Measurements from ENCODE around the gene RASGEF1B.

Gene RASGEF1B

DNA sequence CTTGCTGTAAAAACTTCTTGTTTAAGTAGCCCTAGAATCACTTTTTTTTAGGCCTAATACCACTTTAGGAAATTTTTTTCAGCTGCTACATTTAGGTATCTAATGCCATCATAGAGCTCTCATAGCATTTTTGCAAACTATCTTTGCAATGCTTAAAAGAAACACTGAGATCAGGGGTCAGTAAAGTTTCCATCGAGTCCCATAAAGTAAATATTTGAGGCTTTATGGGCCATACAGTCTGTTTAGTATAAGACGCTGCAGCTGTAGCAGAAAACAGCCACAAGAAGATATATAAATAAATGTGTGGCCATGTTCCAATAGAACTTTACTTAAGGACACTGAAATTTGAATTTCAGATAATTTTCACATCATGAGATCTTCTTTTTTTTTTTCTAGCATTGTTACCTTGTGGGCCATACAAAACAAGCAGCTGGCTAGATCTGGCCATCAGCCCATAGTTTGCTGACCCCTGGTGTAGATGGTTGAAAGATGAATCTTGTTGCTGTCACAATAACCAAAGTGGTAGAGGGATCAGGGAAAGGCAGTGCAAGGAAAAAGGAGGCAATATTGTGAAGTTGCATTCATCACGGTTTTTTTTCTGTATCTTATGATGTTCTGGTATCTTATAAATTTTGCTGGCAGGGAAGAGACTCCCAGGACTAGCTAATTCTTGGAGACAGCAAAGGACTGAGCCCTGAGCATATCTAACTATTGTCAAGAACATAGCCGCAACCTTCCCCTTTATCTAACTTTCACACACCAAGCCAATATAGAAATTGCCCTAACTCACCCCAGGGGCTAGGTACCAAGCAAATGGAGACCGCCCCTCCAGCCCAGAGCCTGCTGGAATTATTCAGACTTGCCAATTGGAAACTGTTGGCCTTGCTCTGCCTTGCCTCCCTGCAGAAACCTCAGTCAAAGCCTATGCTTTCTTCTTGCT, 46.6 kb downstream of the RASGEF1B start:
- TF ChIP-seq, protein P1, sequence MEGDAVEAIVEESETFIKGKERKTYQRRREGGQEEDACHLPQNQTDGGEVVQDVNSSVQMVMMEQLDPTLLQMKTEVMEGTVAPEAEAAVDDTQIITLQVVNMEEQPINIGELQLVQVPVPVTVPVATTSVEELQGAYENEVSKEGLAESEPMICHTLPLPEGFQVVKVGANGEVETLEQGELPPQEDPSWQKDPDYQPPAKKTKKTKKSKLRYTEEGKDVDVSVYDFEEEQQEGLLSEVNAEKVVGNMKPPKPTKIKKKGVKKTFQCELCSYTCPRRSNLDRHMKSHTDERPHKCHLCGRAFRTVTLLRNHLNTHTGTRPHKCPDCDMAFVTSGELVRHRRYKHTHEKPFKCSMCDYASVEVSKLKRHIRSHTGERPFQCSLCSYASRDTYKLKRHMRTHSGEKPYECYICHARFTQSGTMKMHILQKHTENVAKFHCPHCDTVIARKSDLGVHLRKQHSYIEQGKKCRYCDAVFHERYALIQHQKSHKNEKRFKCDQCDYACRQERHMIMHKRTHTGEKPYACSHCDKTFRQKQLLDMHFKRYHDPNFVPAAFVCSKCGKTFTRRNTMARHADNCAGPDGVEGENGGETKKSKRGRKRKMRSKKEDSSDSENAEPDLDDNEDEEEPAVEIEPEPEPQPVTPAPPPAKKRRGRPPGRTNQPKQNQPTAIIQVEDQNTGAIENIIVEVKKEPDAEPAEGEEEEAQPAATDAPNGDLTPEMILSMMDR (IDR thresholded peaks at IDR 0.05) = no peak
- H3K4me3 Mint-ChIP-seq = no peak overlapping the region
- peaks cover 3% of the 10 kb centered on the region for H3K27me3 Mint-ChIP-seq (ENCODE audit: low read depth, poor library complexity)
- peaks cover 10% of the 10 kb centered on the region for H3K9me3 Mint-ChIP-seq
- peak overlapping the region; percentile 3 for H3K27ac Mint-ChIP-seq
- H3K36me3 Mint-ChIP-seq (ENCODE audit: low read depth) = peaks cover 14% of the 10 kb centered on the region
- peaks cover 58% of the 10 kb centered on the region for H3K4me1 Mint-ChIP-seq
- DNase-seq = no peak

GRCh38 chr4:81424336-81424735, 47.4 kb downstream of the RASGEF1B start:
- DNase-seq = no peak
- no peak overlapping the region for H3K4me3 Mint-ChIP-seq
- peaks cover 3% of the 10 kb centered on the region for H3K27me3 Mint-ChIP-seq (ENCODE audit: low read depth, poor library complexity)
- peaks cover 58% of the 10 kb centered on the region for H3K4me1 Mint-ChIP-seq
- TF ChIP-seq, protein P1 (IDR thresholded peaks at IDR 0.05) = no peak
- H3K36me3 Mint-ChIP-seq (ENCODE audit: low read depth) = peaks cover 8% of the 10 kb centered on the region
- H3K27ac Mint-ChIP-seq = peak overlapping the region; percentile 18
- H3K9me3 Mint-ChIP-seq = peaks cover 6% of the 10 kb centered on the region

GRCh38 chr4:81422595-81422994, 49.1 kb downstream of the RASGEF1B start:
- Mint-ChIP-seq H3K4me1 (peaks cover 60% of the 10 kb centered on the region), H3K27me3 (ENCODE audit: low read depth, poor library complexity) (peaks cover 3% of the 10 kb centered on the region), H3K9me3 (no peaks in the 10 kb centered on the region), H3K36me3 (ENCODE audit: low read depth) (no peaks in the 10 kb centered on the region), H3K27ac (no peak overlapping the region), H3K4me3 (no peak overlapping the region)
- TF ChIP-seq, protein P1 (IDR thresholded peaks at IDR 0.05) = no peak
- DNase-seq = no peak

DNA sequence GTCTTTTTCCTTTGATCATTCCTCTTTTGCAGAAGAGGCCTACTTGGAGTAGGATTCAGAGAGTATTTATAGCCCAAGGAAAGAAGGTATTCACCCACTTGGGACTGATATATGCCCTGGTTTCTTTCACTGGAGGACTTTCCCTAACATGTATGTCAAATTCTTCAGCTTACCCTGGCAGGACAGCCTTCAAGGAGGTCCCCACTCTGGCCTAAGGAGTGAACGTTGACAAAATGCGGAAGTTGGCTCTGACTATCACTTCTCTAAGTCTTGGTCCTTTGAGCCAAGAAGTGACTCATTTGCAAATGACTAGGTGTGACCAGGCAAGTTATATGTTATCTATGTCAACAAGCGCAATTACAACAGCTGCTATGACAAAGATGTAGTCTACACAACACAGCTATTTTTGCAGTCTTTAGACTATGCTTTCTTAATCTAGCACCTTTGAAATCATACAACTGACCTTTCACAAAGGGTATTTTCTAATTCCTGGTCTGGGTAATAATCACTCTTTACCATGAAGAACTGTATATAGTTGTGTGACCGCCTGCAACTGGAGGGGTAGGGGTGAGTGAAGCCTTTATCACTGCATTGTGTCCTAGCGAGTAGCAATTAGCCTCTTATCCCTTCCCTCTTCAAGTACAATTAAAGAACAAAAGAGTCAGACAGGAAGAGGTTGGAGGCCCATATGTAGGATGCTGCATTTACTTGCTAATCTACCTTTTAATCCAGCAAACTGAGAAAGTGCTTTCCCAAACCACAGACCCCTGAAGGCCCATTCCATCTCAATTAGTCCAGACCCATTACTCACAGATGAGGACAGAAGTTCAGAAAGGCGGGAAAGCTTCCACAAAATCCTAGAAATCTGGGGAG, 50.1 kb downstream of the RASGEF1B start:
- H3K4me1 Mint-ChIP-seq = peaks cover 55% of the 10 kb centered on the region
- DNase-seq = no peak
- peak overlapping the region; percentile 16 for H3K27ac Mint-ChIP-seq
- H3K27me3 Mint-ChIP-seq (ENCODE audit: low read depth, poor library complexity) = peaks cover 3% of the 10 kb centered on the region
- no peaks in the 10 kb centered on the region for H3K9me3 Mint-ChIP-seq
- TF ChIP-seq, protein P1 (IDR thresholded peaks at IDR 0.05) = no peak
- H3K4me3 Mint-ChIP-seq = no peak overlapping the region
- no peaks in the 10 kb centered on the region for H3K36me3 Mint-ChIP-seq (ENCODE audit: low read depth)

- Mint-ChIP-seq H3K9me3 (peaks cover 15% of the 10 kb centered on the region), H3K27ac (no peak overlapping the region), H3K4me1 (peaks cover 26% of the 10 kb centered on the region), H3K27me3 (ENCODE audit: low read depth, poor library complexity) (peaks cover 6% of the 10 kb centered on the region), H3K4me3 (no peak overlapping the region), H3K36me3 (ENCODE audit: low read depth) (peaks cover 14% of the 10 kb centered on the region)
- TF ChIP-seq, protein P1 (IDR thresholded peaks at IDR 0.05) = no peak
- no peak for DNase-seq
Observed at GRCh38 chr4:81418572-81418971, 53.1 kb downstream of the RASGEF1B start.

All from nephron progenitor cell (in vitro differentiated cells).